HepG2 (cell line): ENCODE data around the gene HTR7. TPM values are rescaled to one million over a fixed set of nuclear protein-coding genes. Genes with fewer than 3 reads are reported as not detected.

Experiments
- ATAC-seq: fragments of 200-7000 bp; cut with Tn5 transposase; 3 replicates; pipeline ENCODE4 v1.9.1; 2020; ENCODE audit warnings: mild to moderate bottlenecking, moderate library complexity
- BruUV-seq: library from RNA; stranded (reverse); fragments of 400-500 nt; replicated peaks from 2 replicates; lab custom pipeline; 2021; lab: Mats Ljungman, UMichigan
- CTCF ChIA-PET: fragments of 300-600 bp; formaldehyde crosslinking; extraction: SDS; loops from one replicate; lab custom pipeline; 2021; ENCODE audit warnings: low total read pairs, inconsistent platforms, low intra/inter-chr PET ratio; lab: Yijun Ruan, JAX
- POLR2A ChIA-PET: fragments of 350-600 bp; sonication (Branson Sonifier 250); formaldehyde crosslinking; loops from one replicate; lab custom pipeline; 2020; ENCODE audit warnings: antibody characterized with exemption, inconsistent platforms; lab: Yijun Ruan, JAX
- DNase-seq: peaks from one replicate; pipeline ENCODE4 v3.0.0-alpha.2; 2015; ENCODE audit warnings: low spot score
- FAIRE-seq: peaks from 3 replicates; lab custom pipeline; 2011; peaks lifted over from hg19 to GRCh38; lab: Jason Lieb, UNC
- H2AFZ ChIP-seq: one replicate; pipeline ENCODE4 v1.6.1; 2011; ENCODE audit warnings: low read length, inconsistent platforms
- H3K27ac ChIP-seq: fragments of 300-600 bp; 3 replicates; pipeline ENCODE4 v1.8.0; 2011; ENCODE audit warnings: mixed run types, mild to moderate bottlenecking, mixed read lengths, low read length, inconsistent platforms; ENCODE audit not compliant: insufficient read depth; ENCODE audit errors: extremely low read length
- H3K27me3 ChIP-seq, 2 experiments: fragments of 200-600 bp in 1 of 2; 2 replicates in 1 of 2; 3 replicates in 1 of 2; pipeline versions ENCODE4 v1.6.0 to v1.8.0; 2011; ENCODE audit warnings: low read length in 2 of 2, mild to moderate bottlenecking in 2 of 2, moderate library complexity in 2 of 2, inconsistent platforms in 1 of 2; ENCODE audit not compliant: insufficient read depth in 2 of 2, control insufficient read depth in 1 of 2
- H3K36me3 ChIP-seq, 2 experiments: fragments of 200-600 bp in 1 of 2; replicated peaks in 1 of 2; 2 replicates in 1 of 2; 3 replicates in 1 of 2; pipeline versions ENCODE4 v1.5.1 to v1.8.0; 2011; ENCODE audit warnings: low read length in 2 of 2, inconsistent platforms in 1 of 2; ENCODE audit not compliant: insufficient read depth in 2 of 2, control insufficient read depth in 1 of 2
- H3K4me1 ChIP-seq: 2 replicates; pipeline ENCODE4 v1.5.1; 2012; ENCODE audit warnings: low read length, inconsistent platforms; ENCODE audit not compliant: insufficient read depth
- H3K4me2 ChIP-seq: 2 replicates; pipeline ENCODE4 v1.6.0; 2011; ENCODE audit warnings: low read depth, low read length, inconsistent platforms
- H3K4me3 ChIP-seq, 3 experiments: fragments of 200-600 bp in 1 of 3; sonication (generic), shearing (Covaris generic) in 1 of 3; replicated peaks in 1 of 3; 2 replicates each; pipeline ENCODE4 v1.5.1; 2011 to 2016; ENCODE audit warnings: low read length in 3 of 3, inconsistent platforms in 2 of 3, low read depth in 2 of 3, mild to moderate bottlenecking in 2 of 3, control low read depth in 1 of 3, mixed read lengths in 1 of 3; ENCODE audit not compliant: insufficient read depth in 1 of 3
- H3K79me2 ChIP-seq: one replicate; pipeline ENCODE4 v1.6.1; 2011; ENCODE audit warnings: low read length, inconsistent platforms; ENCODE audit not compliant: insufficient read depth
- H3K9ac ChIP-seq: 2 replicates; pipeline ENCODE4 v1.6.0; 2011; ENCODE audit warnings: mild to moderate bottlenecking, low read depth, low read length, inconsistent platforms; ENCODE audit not compliant: insufficient read depth
- H3K9me3 ChIP-seq: 2 replicates; pipeline ENCODE4 v1.5.1; 2012; ENCODE audit warnings: mild to moderate bottlenecking, low read length
- H4K20me1 ChIP-seq: 2 replicates; pipeline ENCODE4 v1.6.0; 2011; ENCODE audit warnings: inconsistent platforms, mild to moderate bottlenecking, low read length, moderate library complexity; ENCODE audit not compliant: insufficient read depth
- IRF1 ChIP-seq: sonication (generic); formaldehyde crosslinking; IDR thresholded peaks from 2 replicates; pipeline ENCODE4 v1.4.0; 2020; ENCODE audit warnings: low read depth, mild to moderate bottlenecking, missing genetic modification reagents
- JUND ChIP-seq: sonication (generic); formaldehyde crosslinking; IDR thresholded peaks from 2 replicates; pipeline ENCODE4 v1.8.0; 2022; ENCODE audit warnings: mild to moderate bottlenecking, missing genetic modification reagents
- NR2F1 ChIP-seq, 2 experiments: fragments of 450-650 bp in 1 of 2; formaldehyde crosslinking in 1 of 2; IDR thresholded peaks; 2 replicates each; pipeline versions ENCODE4 v1.5.0 to v1.6.1; 2016 to 2020; ENCODE audit warnings: mild to moderate bottlenecking in 1 of 2, missing compliant biosample characterization in 1 of 2, missing genetic modification reagents in 1 of 2, moderate library complexity in 1 of 2
- PBX2 ChIP-seq: IDR thresholded peaks from 2 replicates; pipeline ENCODE4 v1.6.1; 2016; ENCODE audit warnings: control low read depth
- SNRNP70 ChIP-seq: fragments of 200-400 bp; formaldehyde crosslinking; IDR thresholded peaks from 2 replicates; pipeline ENCODE4 v1.6.1; 2017; ENCODE audit warnings: mild to moderate bottlenecking, low read depth, low read length, moderate library complexity
- TCF12 ChIP-seq, 2 experiments: fragments of 450-650 bp in 1 of 2; sonication (generic) in 1 of 2; formaldehyde crosslinking in 1 of 2; IDR thresholded peaks; 2 replicates each; pipeline versions ENCODE4 v1.6.1 to v1.8.0; 2017 to 2022; ENCODE audit warnings: antibody characterized with exemption in 1 of 2, mild to moderate bottlenecking in 1 of 2, missing genetic modification reagents in 1 of 2, moderate library complexity in 1 of 2
- U2AF2 ChIP-seq: fragments of 200-400 bp; formaldehyde crosslinking; IDR thresholded peaks from 2 replicates; pipeline ENCODE4 v1.6.1; 2017; ENCODE audit warnings: low read depth, mild to moderate bottlenecking, low read length
- ZBTB21 ChIP-seq: sonication (generic); formaldehyde crosslinking; IDR thresholded peaks from 2 replicates; pipeline ENCODE4 v1.4.0; 2020; ENCODE audit warnings: missing genetic modification reagents
- ZNF883 ChIP-seq: sonication (generic); formaldehyde crosslinking; IDR thresholded peaks from 2 replicates; pipeline ENCODE4 v1.5.1; 2020; ENCODE audit warnings: mild to moderate bottlenecking, missing genetic modification reagents; ENCODE audit errors: not compliant biosample characterization
- WGBS: methylation state at CpG from one replicate; pipeline ENCODE4 v1.1.6; 2017; ENCODE audit warnings: low lambda C conversion rate; 5-methylcytosine and 5-hydroxymethylcytosine counted together
- in situ Hi-C: cut with HindIII; loops from 2 replicates; pipeline ENCODE4 v1.10.0; 2017; ENCODE audit warnings: low pct_unique_long_range_greater_than_20kb; ENCODE audit not compliant: extremely low pct_ligation_motif_present
- intact Hi-C: fragments of 100-400 bp; cut with micrococcal nuclease; formaldehyde crosslinking; loops from one replicate; pipeline ENCODE4 v1.10.0; 2022; ENCODE audit not compliant: unreplicated experiment
- polyA plus RNA-seq, 8 experiments: library from polyadenylated mRNA; depleted of rRNA in 3 of 8; stranded (reverse) in 7 of 8; unstranded in 1 of 8; fragments of >200 nt; fragmentation: Illumina TruSeq in 4 of 8; extraction: Trizol in 4 of 8; gene quantifications; 2 replicates each; pipeline versions ENCODE4 v1.2.1 to v1.2.3, GENCODE V29; 2011 to 2016; ENCODE audit warnings: low read depth in 4 of 8, missing spikeins in 1 of 8, mixed read lengths in 1 of 8; ENCODE audit not compliant: insufficient read depth in 1 of 8
- total RNA-seq, 5 experiments: library from RNA; depleted of rRNA; stranded (reverse); fragments of >200 nt; fragmentation: Illumina TruSeq; extraction: Trizol; gene quantifications; 2 replicates each; pipeline ENCODE4 v1.2.3, GENCODE V29; 2016; ENCODE audit warnings: low read depth in 1 of 5

The HTR7 gene
- total and polyA plus RNA-seq, 2 of the 13 experiments (the other 11 are each of a cell fraction or from before 2014, with no cell fraction given), result 0.04 TPM; not detected in 1

DNA sequence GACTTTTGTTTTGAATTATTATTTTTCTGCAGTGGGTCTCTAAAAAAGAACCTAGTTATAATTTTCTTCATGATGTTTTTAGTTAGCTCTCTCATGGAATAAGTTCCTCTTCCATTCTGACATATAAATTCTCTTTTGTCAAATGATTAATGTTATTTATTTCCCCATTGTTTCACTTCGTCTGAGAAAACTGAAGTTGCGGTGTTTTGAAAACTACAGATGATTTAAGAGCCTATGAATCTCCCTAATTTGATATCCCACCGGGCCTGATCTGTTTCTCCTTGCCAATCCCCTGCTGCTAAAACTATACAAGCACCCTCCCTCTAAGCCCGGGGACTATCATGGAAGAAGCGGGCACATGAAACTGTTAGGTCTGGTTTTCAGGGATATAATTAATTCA lies 41.4 kb downstream of the HTR7 start:
- no peaks in the 10 kb centered on the region for H3K9me3 ChIP-seq
- DNase-seq, result no peak
- H3K4me3 ChIP-seq, result no peak overlapping the region
- no peaks in the 10 kb centered on the region for H3K27me3 ChIP-seq
- H4K20me1 ChIP-seq, result no peaks in the 10 kb centered on the region
- WGBS, result 13% methylated on average over 5 of the region's 5 CpGs
- ChIA-PET CTCF (no interaction called here), POLR2A (no interaction called here)
- no peak overlapping the region for H3K4me2 ChIP-seq
- no peaks in the 10 kb centered on the region for H3K36me3 ChIP-seq
- H3K4me1 ChIP-seq, result no peaks in the 10 kb centered on the region
- TF ChIP-seq PBX2 (CRISPR knock-in tag) (no peak), U2AF2 (no peak), ZNF883 (CRISPR knock-in tag) (no peak), NR2F1 (CRISPR knock-in tag; IDR thresholded peaks at IDR 0.05) (no peak), JUND (CRISPR knock-in tag) (no peak), ZBTB21 (CRISPR knock-in tag) (no peak), IRF1 (CRISPR knock-in tag) (no peak), SNRNP70 (no peak), TCF12 (IDR thresholded peaks at IDR 0.05) (no peak), TCF12 (CRISPR knock-in tag; IDR thresholded peaks at IDR 0.05) (no peak)
- BruUV-seq, result no TSS peak
- ATAC-seq, result no peak
- in situ Hi-C loops, result no loop called here
- H3K79me2 ChIP-seq, result no peaks in the 10 kb centered on the region
- H3K9ac ChIP-seq, result no peak overlapping the region
- intact Hi-C loops, result no loop called here
- no peak overlapping the region for H3K27ac ChIP-seq
- no peak for FAIRE-seq
- H2AFZ ChIP-seq, result no peak overlapping the region
